ENCODE data around the gene ZC3H15.

GRCh38 chr2:186496401-186496800 lies 10.3 kb downstream of the ZC3H15 start:
- no peak for TF ChIP-seq SIN3A (IDR thresholded peaks at IDR 0.05; ENCODE audit: borderline replicate concordance, insufficient read depth, low read length)
- no peak for TF ChIP-seq POLR2AphosphoS5 (IDR thresholded peaks at IDR 0.05; ENCODE audit: low read depth, low read length)

All from PFSK-1 (cell line).